Skeletal muscle satellite cell (primary cell): ENCODE results near the gene ARPC5.

Experiments
- H3K27me3 ChIP-seq: 2 replicates; pipeline ENCODE4 v1.7.0; 2013; ENCODE audit warnings: low read length; ENCODE audit not compliant: control insufficient read depth, insufficient read depth
- H3K36me3 ChIP-seq: 2 replicates; pipeline ENCODE4 v1.7.0; 2013; ENCODE audit warnings: mild to moderate bottlenecking, control low read depth, low read length; ENCODE audit not compliant: insufficient read depth
- H3K4me1 ChIP-seq: 2 replicates; pipeline ENCODE4 v1.7.0; 2013; ENCODE audit warnings: low read length; ENCODE audit not compliant: control insufficient read depth, insufficient read depth
- H3K4me2 ChIP-seq: 2 replicates; pipeline ENCODE4 v1.7.0; 2013; ENCODE audit warnings: mild to moderate bottlenecking, low read length
- H3K4me3 ChIP-seq: 2 replicates; pipeline ENCODE4 v1.7.0; 2013; ENCODE audit warnings: low read length
- H3K9ac ChIP-seq: 2 replicates; pipeline ENCODE4 v1.7.0; 2013; ENCODE audit warnings: mild to moderate bottlenecking, low read depth, low read length, moderate library complexity
- H3K9me3 ChIP-seq: replicated peaks from 2 replicates; pipeline ENCODE4 v1.7.0; 2013; ENCODE audit warnings: mild to moderate bottlenecking, control low read depth, low read length

ARPC5 gene

DNA sequence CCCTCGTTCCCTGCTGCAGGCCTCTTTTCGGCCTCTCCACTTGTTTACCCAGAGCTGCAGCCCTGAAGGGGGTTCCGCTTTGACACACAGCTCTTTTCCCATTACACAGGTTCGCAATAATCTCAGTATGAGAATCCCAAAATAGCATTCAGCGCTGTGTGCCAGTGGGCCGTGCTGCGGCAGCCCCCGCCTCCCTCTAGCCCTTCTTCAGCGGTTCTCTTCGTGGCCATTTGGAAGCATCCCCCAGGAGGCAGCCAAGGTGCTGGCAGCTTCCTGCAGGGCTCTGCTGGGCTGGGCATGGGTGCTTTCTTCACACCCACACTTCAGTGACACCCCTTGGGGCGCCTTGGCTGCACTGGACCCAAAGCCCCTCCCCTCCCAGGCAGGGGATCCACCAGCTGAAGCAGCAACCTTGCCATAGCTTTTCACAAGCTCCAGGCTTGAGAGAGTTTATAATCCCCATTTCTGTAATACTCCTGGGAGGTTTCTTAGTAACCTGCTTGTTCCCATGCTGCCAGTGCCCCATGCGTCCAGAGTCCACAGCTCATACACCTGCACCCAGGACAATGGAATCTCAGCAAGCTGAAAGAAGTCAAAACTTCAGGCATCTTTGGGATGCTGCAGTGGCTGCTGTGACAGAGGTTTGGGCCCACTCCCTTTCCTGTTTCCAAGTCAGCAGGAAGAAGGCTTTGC is 53.4 kb downstream of the ARPC5 start:
- H3K4me1 ChIP-seq, result peaks cover 8% of the 10 kb centered on the region
- H3K4me3 ChIP-seq, result no peak overlapping the region
- peaks cover 8% of the 10 kb centered on the region for H3K27me3 ChIP-seq
- no peak overlapping the region for H3K4me2 ChIP-seq
- no peaks in the 10 kb centered on the region for H3K36me3 ChIP-seq
- H3K9ac ChIP-seq, result no peak overlapping the region
- H3K9me3 ChIP-seq, result no peaks in the 10 kb centered on the region

DNA sequence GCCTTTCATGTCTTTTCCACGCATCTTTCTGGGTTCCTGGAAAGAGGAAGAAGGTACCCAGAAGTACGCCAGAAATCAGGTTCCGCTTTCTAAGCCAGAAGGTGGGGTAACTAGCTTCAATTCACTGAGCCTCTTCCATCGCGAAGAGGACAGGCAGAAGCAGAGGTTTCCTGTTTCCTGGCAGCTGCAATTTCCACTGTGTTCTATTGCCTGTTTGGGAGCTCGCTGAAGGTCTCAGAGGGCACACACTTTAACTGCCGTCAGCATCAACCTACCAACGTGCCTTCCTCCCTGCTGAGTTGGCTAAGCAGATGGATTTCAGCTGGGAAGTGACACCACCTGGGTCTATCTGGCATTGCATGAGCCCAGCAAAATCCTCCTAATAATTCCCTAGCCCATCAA is 55.3 kb downstream of the ARPC5 start:
- peaks cover 16% of the 10 kb centered on the region for H3K27me3 ChIP-seq
- H3K36me3 ChIP-seq, result no peaks in the 10 kb centered on the region
- no peak overlapping the region for H3K4me2 ChIP-seq
- no peak overlapping the region for H3K9ac ChIP-seq
- H3K4me3 ChIP-seq, result no peak overlapping the region
- H3K4me1 ChIP-seq, result peaks cover 8% of the 10 kb centered on the region
- no peaks in the 10 kb centered on the region for H3K9me3 ChIP-seq

DNA sequence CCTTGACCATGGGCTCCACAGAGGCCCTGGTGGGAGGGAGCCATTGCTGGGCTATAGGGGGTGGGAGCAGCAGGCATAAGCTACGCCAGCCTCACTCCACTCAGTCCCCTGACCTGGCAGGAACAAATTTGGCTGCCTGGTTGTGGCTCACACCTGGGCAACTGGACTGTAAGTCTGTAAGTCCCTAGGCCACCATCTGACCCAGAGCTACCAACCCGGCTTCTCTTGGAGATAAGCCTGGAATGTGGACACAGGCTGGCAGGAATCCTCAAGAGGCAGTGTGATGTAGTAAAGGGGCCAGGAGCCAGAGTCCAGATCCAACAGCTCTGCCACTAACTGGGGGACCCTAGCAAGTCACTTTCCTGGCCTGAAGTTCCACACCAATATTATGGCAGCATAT is 56.7 kb downstream of the ARPC5 start:
- no peaks in the 10 kb centered on the region for H3K9me3 ChIP-seq
- H3K4me2 ChIP-seq, result no peak overlapping the region
- H3K4me3 ChIP-seq, result no peak overlapping the region
- peaks cover 16% of the 10 kb centered on the region for H3K27me3 ChIP-seq
- peaks cover 5% of the 10 kb centered on the region for H3K4me1 ChIP-seq
- H3K36me3 ChIP-seq, result no peaks in the 10 kb centered on the region
- H3K9ac ChIP-seq, result no peak overlapping the region

DNA sequence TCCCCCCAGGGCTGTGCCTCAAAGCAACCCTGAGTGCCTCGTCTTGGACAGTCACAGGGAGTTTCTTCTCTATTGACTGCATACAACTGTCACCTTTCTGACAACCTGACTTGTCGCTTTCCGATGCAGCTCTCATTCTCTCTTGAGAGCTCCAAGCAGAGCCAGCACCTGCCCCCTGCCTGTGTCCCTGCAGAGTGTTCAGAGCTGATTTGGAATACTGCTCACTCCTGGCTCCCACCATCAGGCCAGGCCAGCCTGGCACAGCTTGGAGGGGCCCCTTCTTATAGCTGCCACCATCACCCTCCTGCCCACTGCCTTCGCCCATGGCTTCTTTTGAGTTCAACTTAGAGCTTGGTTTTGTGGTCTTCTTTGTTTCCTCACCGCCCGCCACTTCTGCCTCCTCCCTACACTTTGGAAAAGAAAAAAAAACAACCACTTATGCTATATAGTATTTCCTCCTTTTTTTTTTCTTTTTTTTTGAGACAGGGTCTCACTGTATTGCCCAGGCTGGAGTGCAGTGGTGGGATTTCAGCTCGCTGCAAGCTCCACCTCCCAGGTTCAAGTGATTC is 57.6 kb downstream of the ARPC5 start:
- H3K4me2 ChIP-seq, result no peak overlapping the region
- no peak overlapping the region for H3K9ac ChIP-seq
- peaks cover 5% of the 10 kb centered on the region for H3K4me1 ChIP-seq
- H3K4me3 ChIP-seq, result no peak overlapping the region
- no peaks in the 10 kb centered on the region for H3K36me3 ChIP-seq
- peaks cover 16% of the 10 kb centered on the region for H3K27me3 ChIP-seq
- H3K9me3 ChIP-seq, result no peaks in the 10 kb centered on the region

DNA sequence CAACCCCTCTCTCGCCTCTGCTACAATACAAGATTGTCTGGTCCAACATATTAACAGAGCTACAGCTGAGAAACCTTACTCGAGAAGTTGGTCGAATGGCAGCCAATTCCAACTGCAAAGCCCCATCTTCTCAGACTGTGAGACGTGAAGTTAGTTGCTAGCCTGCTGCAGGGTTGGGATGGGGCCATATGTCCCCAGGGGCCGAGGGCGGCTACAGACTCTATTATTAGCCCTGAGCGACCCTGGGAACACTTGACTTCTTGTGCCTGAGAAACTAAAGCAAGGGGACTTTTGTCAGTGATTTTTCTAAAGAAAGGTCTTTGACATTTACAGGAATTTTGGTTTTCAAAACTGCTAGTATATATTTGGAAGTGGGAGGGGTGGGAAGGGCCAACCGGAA is 59.0 kb downstream of the ARPC5 start:
- H3K4me3 ChIP-seq, result no peak overlapping the region
- no peaks in the 10 kb centered on the region for H3K36me3 ChIP-seq
- H3K9ac ChIP-seq, result no peak overlapping the region
- no peaks in the 10 kb centered on the region for H3K9me3 ChIP-seq
- no peak overlapping the region for H3K4me2 ChIP-seq
- H3K27me3 ChIP-seq, result peaks cover 16% of the 10 kb centered on the region
- H3K4me1 ChIP-seq, result peaks cover 5% of the 10 kb centered on the region

DNA sequence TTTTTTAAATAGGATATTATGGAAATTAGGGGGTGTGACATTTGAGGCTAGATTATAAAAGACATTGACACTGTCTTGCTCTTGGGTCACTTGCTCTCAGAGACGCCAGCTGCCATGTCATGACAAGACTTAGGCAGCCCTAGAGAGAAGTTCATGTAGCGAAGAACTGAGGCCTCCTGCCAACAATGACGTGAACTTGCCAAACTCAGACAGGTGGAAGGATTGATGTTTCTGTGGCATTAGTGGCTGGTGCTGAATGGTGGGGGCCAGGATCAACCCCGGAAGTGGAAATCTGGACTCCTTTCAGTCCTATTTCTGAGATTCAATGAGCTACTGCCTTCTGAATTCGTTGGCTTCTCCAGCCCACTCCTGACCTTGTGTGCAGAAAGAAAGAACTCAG is 60.0 kb downstream of the ARPC5 start:
- Histone ChIP-seq H3K4me3 (no peak overlapping the region), H3K9ac (no peak overlapping the region), H3K9me3 (no peaks in the 10 kb centered on the region), H3K4me1 (peaks cover 5% of the 10 kb centered on the region), H3K27me3 (peaks cover 16% of the 10 kb centered on the region), H3K36me3 (no peaks in the 10 kb centered on the region), H3K4me2 (no peak overlapping the region)

DNA sequence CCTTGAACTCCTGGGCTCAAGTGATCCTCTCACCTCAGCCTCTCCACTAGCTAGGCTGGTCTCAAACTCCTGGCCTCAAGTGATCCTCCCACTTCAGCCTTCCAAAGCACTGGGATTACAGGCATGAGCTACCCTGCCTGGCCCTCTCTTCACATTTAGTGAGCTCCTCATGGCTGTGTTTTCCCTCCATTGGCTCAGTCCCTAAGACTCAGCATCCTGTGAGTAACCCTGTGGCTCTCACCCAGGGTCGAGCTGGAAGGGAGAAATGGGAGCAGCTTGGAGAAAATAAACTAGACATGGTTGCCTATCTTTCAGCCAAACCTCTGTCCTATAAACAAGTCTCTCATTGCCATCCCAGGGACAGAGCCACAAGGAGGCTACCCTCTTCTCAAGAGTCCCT is 62.9 kb downstream of the ARPC5 start:
- H3K9ac ChIP-seq, result no peak overlapping the region
- no peaks in the 10 kb centered on the region for H3K9me3 ChIP-seq
- no peak overlapping the region for H3K4me3 ChIP-seq
- H3K4me1 ChIP-seq, result peaks cover 12% of the 10 kb centered on the region
- peaks cover 12% of the 10 kb centered on the region for H3K27me3 ChIP-seq
- H3K4me2 ChIP-seq, result no peak overlapping the region
- H3K36me3 ChIP-seq, result no peaks in the 10 kb centered on the region

DNA sequence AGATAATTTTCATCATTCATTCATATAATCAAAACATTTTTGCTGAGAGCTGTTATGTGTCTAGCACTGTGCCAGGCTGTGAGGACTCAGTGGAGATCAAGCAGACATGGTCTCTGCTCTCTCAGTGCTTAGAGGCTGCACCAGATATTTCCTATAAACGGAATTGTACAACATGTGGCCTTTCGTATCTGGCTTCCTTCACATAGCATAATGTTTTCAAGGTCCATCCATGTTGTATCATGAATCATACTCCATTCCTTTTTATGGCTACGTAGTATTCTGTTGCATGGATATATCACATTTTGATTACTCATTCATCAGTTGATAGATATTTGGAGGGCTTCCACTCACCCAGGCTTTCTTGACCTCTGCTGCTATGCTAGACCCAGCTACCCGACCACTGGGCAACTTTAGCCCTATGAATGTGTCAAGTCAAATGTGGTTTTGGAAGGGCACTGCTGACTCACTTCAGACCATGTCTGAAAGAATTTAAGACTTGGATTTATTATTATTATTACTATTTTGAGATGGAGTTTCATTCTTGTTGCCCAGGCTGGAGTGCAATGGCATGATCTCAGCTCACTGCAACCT is 63.8 kb downstream of the ARPC5 start:
- no peak overlapping the region for H3K4me2 ChIP-seq
- no peaks in the 10 kb centered on the region for H3K9me3 ChIP-seq
- H3K4me3 ChIP-seq, result no peak overlapping the region
- no peak overlapping the region for H3K9ac ChIP-seq
- no peaks in the 10 kb centered on the region for H3K36me3 ChIP-seq
- peaks cover 4% of the 10 kb centered on the region for H3K27me3 ChIP-seq
- H3K4me1 ChIP-seq, result peaks cover 22% of the 10 kb centered on the region
